Stimulated activated CD4-positive, alpha-beta T cell treated with anti-CD3 and anti-CD28 coated beads, Interleukin-1b, Interleukin-23, amount 100 ng/mL, for 4 hours (primary cell): ENCODE measurements around the gene CPTP.

Experiments
- DNase-seq, 2 donors: peaks; one replicate each; pipeline ENCODE4 v3.0.0-alpha.2; 2020; ENCODE audit warnings: low read depth in 2 of 2

CPTP gene

GRCh38 chr1:1318777-1319645 is 5.6 kb upstream of the CPTP start:
- DNase-seq = no peak

- no peak for DNase-seq
Measured at GRCh38 chr1:1319646-1319941, 5.0 kb upstream of the CPTP start.

- DNase-seq = no peak
Measured at GRCh38 chr1:1320666-1321448, 3.7 kb upstream of the CPTP start.

- DNase-seq = no peak
Measured at GRCh38 chr1:1321477-1321876, 3.1 kb upstream of the CPTP start.

- no peak for DNase-seq
Measured at GRCh38 chr1:1322418-1322817, 2.2 kb upstream of the CPTP start.

- DNase-seq = no peak
Measured at GRCh38 chr1:1322952-1323351, 1.6 kb upstream of the CPTP start.

- no peak for DNase-seq
Measured at GRCh38 chr1:1324084-1324523, 498 bp upstream of the CPTP start.

GRCh38 chr1:1325288-1326074 is 879 bp downstream of the CPTP start:
- no peak for DNase-seq

- DNase-seq = no peak
Measured at GRCh38 chr1:1326075-1326605, 1.5 kb downstream of the CPTP start.

GRCh38 chr1:1327291-1327690 is 2.7 kb downstream of the CPTP start:
- DNase-seq = no peak

- no peak for DNase-seq
Measured at GRCh38 chr1:1328254-1328653, 3.7 kb downstream of the CPTP start.

- DNase-seq = no peak
Measured at GRCh38 chr1:1329304-1330210, 5.0 kb downstream of the CPTP start.

- no peak for DNase-seq
Measured at GRCh38 chr1:1330366-1331067, 5.9 kb downstream of the CPTP start.

GRCh38 chr1:1331068-1331965 is 6.7 kb downstream of the CPTP start, which contains the start of gene TAS1R3:
TAS1R3 (plus strand) TSS chr1:1331280; CDS start chr1:1331346, 66 bp downstream.
- DNase-seq = no peak

- no peak for DNase-seq
Measured at GRCh38 chr1:1332031-1332755, 7.6 kb downstream of the CPTP start.

- DNase-seq = no peak
Measured at GRCh38 chr1:1332774-1333480, 8.3 kb downstream of the CPTP start.

GRCh38 chr1:1333551-1334241 is 9.1 kb downstream of the CPTP start:
- no peak for DNase-seq
